Left lung (tissue), 10 donors: ENCODE data around the gene ROPN1L. TPM values are rescaled to one million over a fixed set of nuclear protein-coding genes. Genes with fewer than 3 reads are reported as not detected.

Experiments used
- ATAC-seq: fragments of 200-7000 bp; cut with Tn5 transposase; one replicate; pipeline ENCODE4 v1.9.1; 2020; ENCODE audit warnings: moderate library complexity
- DNase-seq, 4 donors: peaks; one replicate each; pipeline ENCODE4 v3.0.0-alpha.2; 2013 to 2020
- H3K27ac ChIP-seq, 2 donors: fragments of 200-600 bp; sonication (generic) in 1 of 2; one replicate each; pipeline versions ENCODE4 v1.5.0 to v1.8.0; 2020 to 2021
- H3K27me3 ChIP-seq, 2 donors: fragments of 200-600 bp; sonication (generic) in 1 of 2; one replicate each; pipeline versions ENCODE4 v1.5.0 to v1.8.0; 2020 to 2021
- H3K36me3 ChIP-seq, 2 donors: fragments of 200-600 bp; sonication (generic) in 1 of 2; one replicate each; pipeline versions ENCODE4 v1.5.0 to v1.8.0; 2020 to 2021
- H3K4me1 ChIP-seq, 2 donors: fragments of 200-600 bp; one replicate each; pipeline ENCODE4 v1.8.0; 2021
- H3K4me3 ChIP-seq, 2 donors: fragments of 200-600 bp; sonication (generic) in 1 of 2; one replicate each; pipeline versions ENCODE4 v1.5.0 to v1.8.0; 2020 to 2021; ENCODE audit warnings: mild to moderate bottlenecking in 1 of 2
- H3K9me3 ChIP-seq, 2 donors: fragments of 200-600 bp; sonication (generic) in 1 of 2; one replicate each; pipeline versions ENCODE4 v1.5.0 to v1.8.0; 2020 to 2021
- intact Hi-C, 2 donors: fragments of 100-400 bp; cut with DNase I; formaldehyde crosslinking; loops; one replicate each; pipeline versions ENCODE4 v1.11.2 to v1.14.2; 2022
- polyA plus RNA-seq, 6 donors: library from polyadenylated mRNA; unstranded; fragments of 120-200 nt; gene quantifications; one replicate each; pipeline ENCODE4 v1.2.1, GENCODE V29; 2013; ENCODE audit not compliant: insufficient read length in 6 of 6
- total RNA-seq, 2 donors: library from RNA; stranded (reverse); fragmentation: NEBNext Ultra II Directional; extraction: Animal tissue kit (Norgen Biotek cat#: 25700); gene quantifications; one replicate each; pipeline ENCODE4 v1.2.1, GENCODE V29; 2021
- TF ChIP-seq, protein P1 (sequence below), 2 donors: fragments of 200-600 bp; sonication (generic) in 1 of 2; IDR thresholded peaks; one replicate each; pipeline versions ENCODE4 v1.5.0 to v1.8.0; 2021; ENCODE audit warnings: antibody characterized with exemption in 2 of 2
- donor health status: DM: no; HTN: yes; CAD: no.
- donor health status: DM: no; HTN: no; CAD: no.

The ROPN1L gene
- total and polyA plus RNA-seq, 8 donors: 0.50 to 9.5 (median 5.1) TPM

DNA sequence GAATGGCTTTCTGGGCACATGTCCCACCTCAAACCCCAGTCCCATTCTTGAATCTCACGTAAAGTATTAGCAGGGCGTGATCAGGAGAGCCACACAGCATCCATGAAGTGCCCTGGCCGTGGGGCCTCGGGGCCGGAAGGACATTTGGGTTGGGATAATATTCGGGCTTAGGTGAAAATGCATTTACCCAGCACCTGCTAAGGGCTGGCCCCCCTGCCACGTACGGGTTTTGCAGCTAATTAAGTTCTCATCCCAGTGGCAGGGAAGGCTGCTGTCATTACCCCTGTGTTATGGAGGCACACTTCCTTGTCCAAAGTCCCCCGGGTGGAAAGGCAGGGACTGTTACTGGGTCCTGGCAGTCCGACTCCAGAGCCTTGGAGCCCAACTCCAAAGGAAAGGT, 29.0 kb downstream of the ROPN1L start:
- no peak overlapping the region for H3K27ac ChIP-seq
- H3K27me3 ChIP-seq: no peaks in the 10 kb centered on the region
- peaks cover 0 to 4% of the 10 kb centered on the region in 2 donors for H3K9me3 ChIP-seq
- no peak overlapping the region for H3K4me3 ChIP-seq
- TF ChIP-seq, protein P1, sequence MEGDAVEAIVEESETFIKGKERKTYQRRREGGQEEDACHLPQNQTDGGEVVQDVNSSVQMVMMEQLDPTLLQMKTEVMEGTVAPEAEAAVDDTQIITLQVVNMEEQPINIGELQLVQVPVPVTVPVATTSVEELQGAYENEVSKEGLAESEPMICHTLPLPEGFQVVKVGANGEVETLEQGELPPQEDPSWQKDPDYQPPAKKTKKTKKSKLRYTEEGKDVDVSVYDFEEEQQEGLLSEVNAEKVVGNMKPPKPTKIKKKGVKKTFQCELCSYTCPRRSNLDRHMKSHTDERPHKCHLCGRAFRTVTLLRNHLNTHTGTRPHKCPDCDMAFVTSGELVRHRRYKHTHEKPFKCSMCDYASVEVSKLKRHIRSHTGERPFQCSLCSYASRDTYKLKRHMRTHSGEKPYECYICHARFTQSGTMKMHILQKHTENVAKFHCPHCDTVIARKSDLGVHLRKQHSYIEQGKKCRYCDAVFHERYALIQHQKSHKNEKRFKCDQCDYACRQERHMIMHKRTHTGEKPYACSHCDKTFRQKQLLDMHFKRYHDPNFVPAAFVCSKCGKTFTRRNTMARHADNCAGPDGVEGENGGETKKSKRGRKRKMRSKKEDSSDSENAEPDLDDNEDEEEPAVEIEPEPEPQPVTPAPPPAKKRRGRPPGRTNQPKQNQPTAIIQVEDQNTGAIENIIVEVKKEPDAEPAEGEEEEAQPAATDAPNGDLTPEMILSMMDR (IDR thresholded peaks at IDR 0.05): no peak
- H3K36me3 ChIP-seq: no peaks in the 10 kb centered on the region
- intact Hi-C loops: no loop called here
- no peak for ATAC-seq
- DNase-seq: no peak
- peaks cover 0 to 18% of the 10 kb centered on the region in 2 donors for H3K4me1 ChIP-seq

- DNase-seq (no peak), ATAC-seq (no peak)
- Histone ChIP-seq H3K27me3 (no peaks in the 10 kb centered on the region), H3K9me3 (peaks cover 0 to 8% of the 10 kb centered on the region in 2 donors), H3K4me3 (no peak overlapping the region), H3K36me3 (no peaks in the 10 kb centered on the region), H3K4me1 (peaks cover 0 to 14% of the 10 kb centered on the region in 2 donors), H3K27ac (no peak overlapping the region)
- TF ChIP-seq, protein P1 (IDR thresholded peaks at IDR 0.05): no peak
- intact Hi-C loops: no loop called here
These were observed 30.0 kb downstream of the ROPN1L start for GRCh38 chr5:10471677-10472076.

DNA sequence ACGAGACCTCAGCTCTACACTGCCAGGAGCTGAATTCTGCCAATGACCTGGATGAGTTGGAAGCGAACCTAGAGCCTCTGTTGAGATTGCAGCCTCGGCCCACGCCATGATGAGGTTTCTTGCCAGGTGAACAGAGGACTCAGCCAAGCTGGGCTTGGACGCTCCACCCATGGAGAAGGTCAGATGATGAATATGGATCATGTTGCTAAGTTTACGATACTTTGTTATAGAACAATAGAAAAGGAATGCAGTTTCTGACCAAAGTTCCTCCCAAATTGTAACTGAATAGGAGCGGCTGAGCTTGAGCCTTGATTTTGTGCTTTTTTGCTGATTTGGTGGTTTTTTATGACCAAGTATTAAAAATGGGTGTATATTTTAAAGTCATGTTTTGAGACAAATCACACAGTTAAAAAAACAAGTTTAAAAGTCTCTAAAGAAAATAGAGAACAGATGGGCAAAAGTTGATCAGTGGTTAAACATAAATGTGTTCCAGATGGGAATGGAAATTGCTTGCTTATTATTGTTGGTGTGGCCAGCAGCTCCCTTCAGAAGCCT, 32.9 kb downstream of the ROPN1L start:
- no peak for ATAC-seq
- TF ChIP-seq, protein P1 (IDR thresholded peaks at IDR 0.05): no peak
- no peaks in the 10 kb centered on the region for H3K27me3 ChIP-seq
- no peak overlapping the region for H3K27ac ChIP-seq
- H3K36me3 ChIP-seq: no peaks in the 10 kb centered on the region
- DNase-seq: no peak
- intact Hi-C loops: no loop called here
- H3K4me1 ChIP-seq: no peaks in the 10 kb centered on the region
- H3K9me3 ChIP-seq: peaks cover 0 to 8% of the 10 kb centered on the region in 2 donors
- no peak overlapping the region for H3K4me3 ChIP-seq

DNA sequence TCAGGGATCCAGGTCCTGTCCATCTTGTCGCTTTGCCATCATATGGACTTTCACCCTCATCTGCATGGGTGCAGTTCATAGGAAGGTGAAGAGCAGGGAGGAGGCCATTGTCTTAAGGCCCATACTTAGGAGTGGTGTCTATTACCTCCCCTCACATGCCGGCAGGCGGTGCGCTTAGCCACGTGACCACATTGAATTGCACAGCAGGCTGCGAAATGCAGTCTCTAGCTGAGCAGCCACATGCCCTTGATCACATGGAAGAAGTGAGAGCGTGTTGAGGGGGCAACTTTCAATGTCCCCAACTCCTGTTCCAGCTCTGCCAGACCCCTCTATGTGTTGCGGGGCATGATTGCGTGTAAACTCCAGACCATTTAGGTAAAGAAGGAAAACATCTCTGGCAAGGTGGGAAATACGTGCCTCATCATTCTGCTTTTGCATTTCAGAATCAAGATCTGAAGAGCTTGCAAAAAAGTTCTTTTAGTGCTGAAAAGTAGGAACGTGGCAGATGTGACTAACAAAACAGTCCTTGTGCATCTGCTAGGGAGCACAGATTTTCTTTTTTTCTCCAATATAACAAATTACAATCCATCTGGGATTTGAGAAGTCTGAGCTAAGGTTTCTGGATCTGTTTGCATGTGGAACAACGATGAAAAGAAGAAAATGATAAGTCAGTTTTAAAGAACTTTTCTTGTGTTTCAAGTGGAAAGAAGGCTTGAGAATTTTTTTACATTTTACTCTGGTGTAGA, 34.4 kb downstream of the ROPN1L start:
- H3K4me3 ChIP-seq: no peak overlapping the region
- intact Hi-C loops: no loop called here
- no peak for ATAC-seq
- H3K9me3 ChIP-seq: peaks cover 0 to 8% of the 10 kb centered on the region in 2 donors
- no peaks in the 10 kb centered on the region for H3K27me3 ChIP-seq
- no peak overlapping the region for H3K27ac ChIP-seq
- TF ChIP-seq, protein P1 (IDR thresholded peaks at IDR 0.05): no peak
- no peaks in the 10 kb centered on the region for H3K4me1 ChIP-seq
- H3K36me3 ChIP-seq: no peaks in the 10 kb centered on the region
- DNase-seq: no peak

- TF ChIP-seq, protein P1 (IDR thresholded peaks at IDR 0.05): no peak
- Histone ChIP-seq H3K4me3 (no peak overlapping the region), H3K9me3 (peaks cover 0 to 8% of the 10 kb centered on the region in 2 donors), H3K4me1 (no peaks in the 10 kb centered on the region), H3K36me3 (no peaks in the 10 kb centered on the region), H3K27ac (no peak overlapping the region), H3K27me3 (no peaks in the 10 kb centered on the region)
- ATAC-seq (no peak), DNase-seq (no peak)
- intact Hi-C loops: no loop called here
These were observed 35.2 kb downstream of the ROPN1L start for GRCh38 chr5:10476878-10477277.
